A549 (cell line): ENCODE data around the gene GLIS1. TPM values are rescaled to one million over a fixed set of nuclear protein-coding genes. Genes with fewer than 3 reads are reported as not detected.

ENCODE experiments used
- ATAC-seq, 2 experiments: fragments of 200-7000 bp in 1 of 2; fragments of >200 bp in 1 of 2; cut with Nextera tagmentation in 1 of 2; cut with Tn5 transposase in 1 of 2; 3 replicates each; pipeline versions ENCODE4 v1.8.0 to v1.9.1; 2018 to 2020; ENCODE audit warnings: mild to moderate bottlenecking in 1 of 2, moderate library complexity in 1 of 2
- CTCF ChIA-PET: fragments of 300-600 bp; sonication (Branson Sonifier 250); formaldehyde crosslinking; extraction: SDS; loops from one replicate; lab custom pipeline; 2021; ENCODE audit warnings: antibody characterized with exemption, inconsistent platforms; lab: Yijun Ruan, JAX
- POLR2A ChIA-PET: fragments of 350-600 bp; formaldehyde crosslinking; extraction: SDS; loops from one replicate; lab custom pipeline; 2021; ENCODE audit warnings: antibody characterized with exemption, inconsistent platforms; lab: Yijun Ruan, JAX
- DNase-seq, 2 experiments: peaks; one replicate each; pipeline versions ENCODE4 v3.0.0 to v3.0.0-alpha.2; 2011 to 2016; ENCODE audit warnings: low read depth in 1 of 2, low spot score in 1 of 2
- FAIRE-seq: peaks from 2 replicates; lab custom pipeline; 2011; peaks lifted over from hg19 to GRCh38; lab: Jason Lieb, UNC
- H3K27ac ChIP-seq, 2 experiments: fragments of >200 bp; sonication (Bioruptor Twin); formaldehyde crosslinking; 3 replicates each; pipeline ENCODE4 v1.5.1; 2016 to 2017
- H3K4me1 ChIP-seq: fragments of >200 bp; sonication (Bioruptor Twin); formaldehyde crosslinking; 3 replicates; pipeline ENCODE4 v1.6.1; 2016
- H3K4me2 ChIP-seq: fragments of >200 bp; sonication (Bioruptor Twin); formaldehyde crosslinking; 3 replicates; pipeline ENCODE4 v1.6.1; 2016
- H3K4me3 ChIP-seq: fragments of >200 bp; sonication (Bioruptor Twin); formaldehyde crosslinking; 3 replicates; pipeline ENCODE4 v1.5.1; 2016
- H3K9me3 ChIP-seq: fragments of >200 bp; sonication (Bioruptor Twin); formaldehyde crosslinking; 3 replicates; pipeline ENCODE4 v1.6.1; 2016
- CBX2 ChIP-seq: fragments of 200-600 bp; sonication (generic); IDR thresholded peaks from 2 replicates; pipeline ENCODE4 v1.6.1; 2016; ENCODE audit warnings: low read depth, mild to moderate bottlenecking, borderline replicate concordance
- CEBPB ChIP-seq, 2 experiments: fragments of >200 bp in 1 of 2; sonication (Bioruptor Twin) in 1 of 2; formaldehyde crosslinking in 1 of 2; IDR thresholded peaks; 2 replicates each; pipeline ENCODE4 v1.6.1; 2012 to 2016
- EHF ChIP-seq: fragments of 250-450 bp; sonication (Bioruptor Pico); IDR thresholded peaks from 2 replicates; pipeline ENCODE4 v1.5.0; 2020; ENCODE audit warnings: mild to moderate bottlenecking
- GATA3 ChIP-seq: IDR thresholded peaks from 2 replicates; pipeline ENCODE4 v1.6.1; 2012; ENCODE audit warnings: borderline replicate concordance
- HEYL ChIP-seq: fragments of 250-450 bp; sonication (Bioruptor Pico); IDR thresholded peaks from 2 replicates; pipeline ENCODE4 v1.8.0; 2021; ENCODE audit warnings: mild to moderate bottlenecking, moderate library complexity
- HOXA7 ChIP-seq: fragments of 250-450 bp; sonication (Bioruptor Pico); IDR thresholded peaks from 2 replicates; pipeline ENCODE4 v1.5.0; 2020; ENCODE audit warnings: mild to moderate bottlenecking, moderate library complexity
- JUN ChIP-seq, 2 experiments: fragments of >200 bp; sonication (Bioruptor Twin); formaldehyde crosslinking; IDR thresholded peaks; 2 replicates in 1 of 2; 3 replicates in 1 of 2; pipeline ENCODE4 v1.6.1; 2016 to 2017
- KDM1A ChIP-seq: fragments of 200-600 bp; sonication (generic); IDR thresholded peaks from 2 replicates; pipeline ENCODE4 v1.6.1; 2016; ENCODE audit warnings: low read depth, mild to moderate bottlenecking
- MYC ChIP-seq: IDR thresholded peaks from 2 replicates; pipeline ENCODE4 v1.6.1; 2012; ENCODE audit warnings: mild to moderate bottlenecking, inconsistent platforms, low read length, improper control_type of control experiment, borderline replicate concordance
- NPAS2 ChIP-seq: fragments of 250-450 bp; sonication (Bioruptor Pico); IDR thresholded peaks from 2 replicates; pipeline ENCODE4 v1.8.0; 2022; ENCODE audit warnings: mild to moderate bottlenecking, moderate library complexity, borderline replicate concordance
- RAD21 ChIP-seq, 2 experiments: fragments of >200 bp in 1 of 2; sonication (Bioruptor Twin) in 1 of 2; formaldehyde crosslinking in 1 of 2; IDR thresholded peaks in 1 of 2; conservative IDR thresholded peaks in 1 of 2; 2 replicates in 1 of 2; 3 replicates in 1 of 2; pipeline ENCODE4 v1.6.1; 2012 to 2018; ENCODE audit warnings: inconsistent platforms in 1 of 2
- RFX5 ChIP-seq: fragments of 450-650 bp; IDR thresholded peaks from 2 replicates; pipeline ENCODE4 v1.7.1; 2014; ENCODE audit warnings: antibody characterized with exemption, mild to moderate bottlenecking, moderate library complexity
- SMC3 ChIP-seq: fragments of >200 bp; sonication (Bioruptor Twin); formaldehyde crosslinking; IDR thresholded peaks from 3 replicates; pipeline ENCODE4 v1.6.1; 2018; ENCODE audit warnings: inconsistent platforms
- TP53 ChIP-seq: fragments of 250-450 bp; sonication (Bioruptor Pico); IDR thresholded peaks from 2 replicates; pipeline ENCODE4 v1.5.0; 2021; ENCODE audit warnings: mild to moderate bottlenecking, moderate library complexity
- ZSCAN20 ChIP-seq: fragments of 250-450 bp; sonication (Bioruptor Pico); IDR thresholded peaks from 2 replicates; pipeline ENCODE4 v1.8.0; 2022; ENCODE audit warnings: mild to moderate bottlenecking, moderate library complexity
- WGBS: methylation state at CpG from one replicate; pipeline ENCODE4 v1.1.6; 2017; ENCODE audit errors: missing lambda C conversion rate; 5-methylcytosine and 5-hydroxymethylcytosine counted together
- polyA plus RNA-seq, 4 experiments: library from polyadenylated mRNA; depleted of rRNA in 3 of 4; stranded (reverse); fragments of >200 nt; fragmentation: RNase III in 1 of 4; extraction: RNeasy Plus Mini Kit Qiagen cat#74134 plus additional on column Dnase treatment in 1 of 4; gene quantifications; 2 replicates in 3 of 4; 3 replicates in 1 of 4; pipeline ENCODE4 v1.2.3, GENCODE V29; 2011 to 2017
- TF ChIP-seq, protein P1 (sequence below): IDR thresholded peaks from 2 replicates; pipeline ENCODE4 v1.6.1; 2012
- TF ChIP-seq, protein P2 (sequence below): fragments of 150-350 bp; IDR thresholded peaks from 2 replicates; pipeline ENCODE4 v1.6.1; 2014; ENCODE audit warnings: low read depth, mild to moderate bottlenecking, low read length
- TF ChIP-seq, protein P3 (sequence below): fragments of 200-600 bp; sonication (generic); IDR thresholded peaks from 2 replicates; pipeline ENCODE4 v1.6.1; 2016; ENCODE audit warnings: antibody characterized with exemption, mild to moderate bottlenecking, moderate library complexity
- TF ChIP-seq, protein P4 (sequence below): fragments of 450-650 bp; IDR thresholded peaks from 2 replicates; pipeline ENCODE4 v1.6.1; 2014; ENCODE audit warnings: antibody characterized with exemption

GLIS1 gene
- polyA plus RNA-seq, 2 of the 4 experiments (the other 2 are of a cell fraction): 0.04 TPM; not detected in 1

DNA sequence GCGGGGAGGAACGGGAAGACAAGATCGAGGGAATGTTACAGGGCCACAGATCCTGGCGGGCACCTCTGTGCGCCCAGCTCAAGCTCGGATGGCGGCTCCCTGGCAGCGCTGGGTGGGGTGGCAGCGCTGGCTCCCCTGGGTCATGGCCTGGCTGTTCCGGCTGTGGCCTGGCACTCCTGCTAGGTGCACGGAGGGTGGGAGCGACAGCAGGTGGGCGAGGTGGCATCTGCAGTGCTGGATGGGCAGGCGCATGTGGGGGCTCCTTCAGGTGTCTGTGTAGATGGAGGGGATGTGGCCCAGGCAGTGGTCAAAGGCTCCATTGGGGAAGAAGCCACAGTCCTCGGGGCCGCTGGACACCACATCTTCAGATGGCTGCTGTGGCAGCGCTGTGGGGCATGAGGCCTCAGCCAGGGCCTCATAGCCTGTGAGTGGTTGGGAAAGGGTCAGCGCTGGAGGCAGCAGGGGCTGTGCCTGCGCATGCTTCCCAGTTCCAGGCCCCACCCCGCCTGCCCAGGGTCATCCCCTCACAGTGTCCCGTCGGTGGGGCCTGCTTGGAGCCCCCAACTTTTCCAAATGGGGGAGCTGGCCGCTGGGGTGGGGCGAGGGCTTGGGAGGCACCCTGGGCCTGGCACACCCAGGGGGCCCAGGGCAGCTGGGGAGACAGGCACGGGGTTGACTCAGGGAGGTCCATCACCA is 232.5 kb downstream of the GLIS1 start:
- no peak for DNase-seq
- ATAC-seq: no peak
- no peak for FAIRE-seq
- CTCF ChIA-PET: interaction anchor here (1.5 to 2.2 kb wide), 2 partner anchors 19 to 21 kb away, joined by 3 to 6 read pairs; no protein-coding TSS in a partner anchor
- Histone ChIP-seq H3K4me1 (no peaks in the 10 kb centered on the region; the same call in 2 of the 3 replicates), H3K4me3 (no peak overlapping the region), H3K4me2 (no peak overlapping the region)
- POLR2A ChIA-PET: no interaction called here
- WGBS: 91% methylated on average over 11 of the region's 25 CpGs
- TF ChIP-seq JUN (IDR thresholded peaks at IDR 0.05) (no peak), CEBPB (IDR thresholded peaks at IDR 0.05) (no peak), RAD21 (conservative IDR thresholded peaks at IDR 0.05 in 1 of 2, IDR thresholded peaks at IDR 0.05 in 1 of 2) (no peak), KDM1A (no peak), HOXA7 (no peak), RFX5 (no peak)
- TF ChIP-seq, all 56 proteins: peak for 0
- H3K9me3 ChIP-seq: no peaks in the 10 kb centered on the region
- no peak overlapping the region for H3K27ac ChIP-seq

DNA sequence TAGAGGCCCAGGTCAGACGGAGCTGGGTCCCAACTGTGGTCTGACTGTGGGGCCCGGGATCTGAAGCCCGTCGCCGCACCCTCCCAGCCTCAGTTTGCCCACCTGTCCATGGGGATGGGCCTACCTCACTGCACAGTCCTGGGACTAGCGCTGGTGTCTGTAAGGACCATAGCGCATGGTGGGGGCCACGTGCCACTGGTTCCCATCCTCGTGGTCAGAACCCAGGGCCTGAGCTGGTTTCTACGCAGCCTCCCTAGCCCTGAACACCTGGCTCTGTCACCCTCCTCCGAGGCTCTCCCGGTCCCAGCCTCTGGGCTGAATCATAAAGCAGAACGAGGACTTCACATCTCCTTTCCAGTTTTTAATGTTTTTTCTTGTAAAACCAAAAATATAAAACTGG is 233.1 kb downstream of the GLIS1 start:
- POLR2A ChIA-PET: no interaction called here
- 83% methylated on average over 11 of the region's 13 CpGs for WGBS
- no peak for ATAC-seq

DNA sequence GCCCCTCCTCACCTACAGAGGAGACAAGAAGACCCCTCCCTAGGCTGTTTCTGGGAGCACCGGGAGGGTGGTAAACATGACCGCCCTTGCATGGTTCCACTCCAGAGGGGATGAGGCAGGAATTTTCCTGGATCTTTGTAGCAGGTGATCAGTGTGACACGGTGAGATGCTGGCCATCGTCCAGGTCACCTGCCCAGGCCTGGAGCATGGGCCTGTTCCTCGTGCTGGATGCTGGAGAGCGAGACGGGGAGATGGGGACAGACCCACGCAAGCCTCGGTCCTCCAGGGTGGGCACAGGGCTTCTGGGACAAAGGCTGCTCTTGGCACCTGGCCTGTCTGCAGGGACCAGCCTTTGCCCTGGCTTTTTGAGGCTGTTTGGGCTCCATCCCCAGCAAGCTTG is 233.6 kb downstream of the GLIS1 start:
- POLR2A ChIA-PET: no interaction called here
- 75% methylated on average over 8 of the region's 9 CpGs for WGBS

More for the DNA sequence above, 233.1 kb downstream of the GLIS1 start:
- Histone ChIP-seq H3K4me2 (no peak overlapping the region), H3K27ac (no peak overlapping the region), H3K4me1 (no peaks in the 10 kb centered on the region), H3K4me3 (no peak overlapping the region), H3K9me3 (no peaks in the 10 kb centered on the region)
- DNase-seq (no peak), FAIRE-seq (no peak)
- TF ChIP-seq CBX2 (no peak), EHF (CRISPR knock-in tag) (no peak)
- TF ChIP-seq, protein P1, sequence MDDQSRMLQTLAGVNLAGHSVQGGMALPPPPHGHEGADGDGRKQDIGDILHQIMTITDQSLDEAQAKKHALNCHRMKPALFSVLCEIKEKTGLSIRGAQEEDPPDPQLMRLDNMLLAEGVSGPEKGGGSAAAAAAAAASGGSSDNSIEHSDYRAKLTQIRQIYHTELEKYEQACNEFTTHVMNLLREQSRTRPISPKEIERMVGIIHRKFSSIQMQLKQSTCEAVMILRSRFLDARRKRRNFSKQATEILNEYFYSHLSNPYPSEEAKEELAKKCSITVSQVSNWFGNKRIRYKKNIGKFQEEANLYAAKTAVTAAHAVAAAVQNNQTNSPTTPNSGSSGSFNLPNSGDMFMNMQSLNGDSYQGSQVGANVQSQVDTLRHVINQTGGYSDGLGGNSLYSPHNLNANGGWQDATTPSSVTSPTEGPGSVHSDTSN: no peak
- CTCF ChIA-PET: interaction anchor here (2.2 kb wide), 1 partner anchor 20 kb away, joined by 6 read pairs; no protein-coding TSS in a partner anchor

More for the DNA sequence above, 233.6 kb downstream of the GLIS1 start:
- CTCF ChIA-PET: no interaction called here
- TF ChIP-seq TP53 (CRISPR knock-in tag) (no peak), HEYL (CRISPR knock-in tag) (no peak), RFX5 (no peak), GATA3 (no peak), MYC (no peak), NPAS2 (CRISPR knock-in tag) (no peak), ZSCAN20 (no peak), SMC3 (no peak)
- TF ChIP-seq, protein P2, sequence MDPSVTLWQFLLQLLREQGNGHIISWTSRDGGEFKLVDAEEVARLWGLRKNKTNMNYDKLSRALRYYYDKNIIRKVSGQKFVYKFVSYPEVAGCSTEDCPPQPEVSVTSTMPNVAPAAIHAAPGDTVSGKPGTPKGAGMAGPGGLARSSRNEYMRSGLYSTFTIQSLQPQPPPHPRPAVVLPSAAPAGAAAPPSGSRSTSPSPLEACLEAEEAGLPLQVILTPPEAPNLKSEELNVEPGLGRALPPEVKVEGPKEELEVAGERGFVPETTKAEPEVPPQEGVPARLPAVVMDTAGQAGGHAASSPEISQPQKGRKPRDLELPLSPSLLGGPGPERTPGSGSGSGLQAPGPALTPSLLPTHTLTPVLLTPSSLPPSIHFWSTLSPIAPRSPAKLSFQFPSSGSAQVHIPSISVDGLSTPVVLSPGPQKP: no peak
- TF ChIP-seq, protein P3, sequence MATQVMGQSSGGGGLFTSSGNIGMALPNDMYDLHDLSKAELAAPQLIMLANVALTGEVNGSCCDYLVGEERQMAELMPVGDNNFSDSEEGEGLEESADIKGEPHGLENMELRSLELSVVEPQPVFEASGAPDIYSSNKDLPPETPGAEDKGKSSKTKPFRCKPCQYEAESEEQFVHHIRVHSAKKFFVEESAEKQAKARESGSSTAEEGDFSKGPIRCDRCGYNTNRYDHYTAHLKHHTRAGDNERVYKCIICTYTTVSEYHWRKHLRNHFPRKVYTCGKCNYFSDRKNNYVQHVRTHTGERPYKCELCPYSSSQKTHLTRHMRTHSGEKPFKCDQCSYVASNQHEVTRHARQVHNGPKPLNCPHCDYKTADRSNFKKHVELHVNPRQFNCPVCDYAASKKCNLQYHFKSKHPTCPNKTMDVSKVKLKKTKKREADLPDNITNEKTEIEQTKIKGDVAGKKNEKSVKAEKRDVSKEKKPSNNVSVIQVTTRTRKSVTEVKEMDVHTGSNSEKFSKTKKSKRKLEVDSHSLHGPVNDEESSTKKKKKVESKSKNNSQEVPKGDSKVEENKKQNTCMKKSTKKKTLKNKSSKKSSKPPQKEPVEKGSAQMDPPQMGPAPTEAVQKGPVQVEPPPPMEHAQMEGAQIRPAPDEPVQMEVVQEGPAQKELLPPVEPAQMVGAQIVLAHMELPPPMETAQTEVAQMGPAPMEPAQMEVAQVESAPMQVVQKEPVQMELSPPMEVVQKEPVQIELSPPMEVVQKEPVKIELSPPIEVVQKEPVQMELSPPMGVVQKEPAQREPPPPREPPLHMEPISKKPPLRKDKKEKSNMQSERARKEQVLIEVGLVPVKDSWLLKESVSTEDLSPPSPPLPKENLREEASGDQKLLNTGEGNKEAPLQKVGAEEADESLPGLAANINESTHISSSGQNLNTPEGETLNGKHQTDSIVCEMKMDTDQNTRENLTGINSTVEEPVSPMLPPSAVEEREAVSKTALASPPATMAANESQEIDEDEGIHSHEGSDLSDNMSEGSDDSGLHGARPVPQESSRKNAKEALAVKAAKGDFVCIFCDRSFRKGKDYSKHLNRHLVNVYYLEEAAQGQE: no peak
- TF ChIP-seq, protein P4, sequence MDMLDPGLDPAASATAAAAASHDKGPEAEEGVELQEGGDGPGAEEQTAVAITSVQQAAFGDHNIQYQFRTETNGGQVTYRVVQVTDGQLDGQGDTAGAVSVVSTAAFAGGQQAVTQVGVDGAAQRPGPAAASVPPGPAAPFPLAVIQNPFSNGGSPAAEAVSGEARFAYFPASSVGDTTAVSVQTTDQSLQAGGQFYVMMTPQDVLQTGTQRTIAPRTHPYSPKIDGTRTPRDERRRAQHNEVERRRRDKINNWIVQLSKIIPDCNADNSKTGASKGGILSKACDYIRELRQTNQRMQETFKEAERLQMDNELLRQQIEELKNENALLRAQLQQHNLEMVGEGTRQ: no peak
- DNase-seq (no peak), ATAC-seq (no peak), FAIRE-seq (no peak)
- Histone ChIP-seq H3K9me3 (no peaks in the 10 kb centered on the region), H3K4me3 (no peak overlapping the region), H3K27ac (no peak overlapping the region), H3K4me2 (no peak overlapping the region), H3K4me1 (no peaks in the 10 kb centered on the region)
